GM18951 (cell line): ENCODE results near the gene LPIN1.

ENCODE experiments used
- POLR2A ChIP-seq: IDR thresholded peaks from 4 replicates; pipeline ENCODE4 v1.6.1; 2011; ENCODE audit warnings: mild to moderate bottlenecking; ENCODE audit not compliant: insufficient read length, insufficient read depth; ENCODE audit errors: extremely low read depth
- in situ Hi-C: fragments of 300-500 bp; cut with MboI; formaldehyde crosslinking; loops from one replicate; pipeline ENCODE4 v1.12.0; 2022; ENCODE audit warnings: low sequenced_read_pairs, mixed read lengths, inconsistent platforms; ENCODE audit not compliant: unreplicated experiment

LPIN1 gene

DNA sequence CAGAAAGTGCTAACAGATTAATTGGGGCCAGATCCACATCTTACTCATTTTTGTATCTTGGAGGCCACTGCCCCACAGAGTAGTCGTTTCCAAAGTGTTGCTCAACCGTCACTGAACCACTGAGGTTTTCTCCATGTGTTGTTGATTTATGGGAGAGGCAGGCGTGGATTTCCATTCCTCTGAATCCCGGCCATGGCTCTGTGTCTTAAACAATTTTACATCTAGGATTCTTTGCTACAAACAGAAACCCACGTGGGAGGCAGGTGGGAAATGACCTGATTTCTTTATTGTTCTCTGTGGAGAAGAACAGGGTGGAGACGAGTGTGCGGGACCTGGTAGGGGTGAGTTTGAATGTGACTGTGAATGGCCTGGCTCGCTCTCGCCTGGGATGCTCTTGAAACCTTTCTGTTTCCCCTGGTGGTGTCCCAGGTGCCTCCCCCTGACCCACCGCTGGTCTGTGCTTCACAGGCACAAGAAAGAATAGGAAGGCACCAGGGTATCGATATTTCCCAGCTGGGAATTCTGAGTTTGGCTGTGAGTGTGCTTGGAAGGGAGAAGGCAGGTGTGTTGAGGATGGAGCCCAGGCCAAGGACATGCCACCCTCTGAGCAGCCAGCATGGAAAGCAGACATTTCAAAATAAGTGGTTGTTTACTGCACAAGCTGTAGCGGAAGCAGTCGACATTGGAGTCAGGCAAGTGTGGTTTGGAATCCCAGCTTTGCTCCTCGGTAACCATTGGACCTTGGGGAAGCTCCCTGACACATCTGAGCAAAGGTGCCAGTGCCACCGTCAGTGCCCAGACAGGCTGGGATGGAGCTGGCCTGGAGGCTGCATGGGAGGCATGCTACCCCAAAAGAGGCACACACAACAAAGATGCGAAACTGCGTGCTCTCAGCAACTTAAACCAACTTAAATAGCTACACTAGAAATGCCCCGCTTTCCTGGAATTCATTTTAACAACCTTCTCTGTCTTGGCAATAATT is 50.0 kb downstream of the LPIN1 start:
- in situ Hi-C loops = loop anchor here (25.0 kb wide), 1 partner anchor 309 kb away; no protein-coding TSS in a partner anchor
- no peak for TF ChIP-seq POLR2A

DNA sequence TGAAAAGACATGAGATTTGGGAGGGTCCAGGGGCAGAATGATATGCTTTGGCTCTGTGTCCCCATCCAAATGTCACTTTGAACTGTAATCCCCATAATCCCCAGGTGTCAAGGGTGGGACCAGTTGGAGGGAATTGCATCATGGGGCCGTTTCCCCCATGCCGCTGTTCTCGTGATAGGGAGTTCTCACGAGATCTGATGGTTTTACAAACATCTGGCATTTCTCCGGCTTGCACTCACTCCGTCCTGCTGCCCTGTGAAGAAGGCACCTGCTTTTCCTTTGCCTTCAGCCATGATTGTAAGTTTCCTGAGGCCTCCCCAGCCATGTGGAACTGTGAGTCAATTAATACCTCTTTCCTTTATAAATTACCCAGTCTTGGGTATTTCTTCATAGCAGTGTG is 51.4 kb downstream of the LPIN1 start:
- in situ Hi-C loops = loop anchor here (25.0 kb wide), 1 partner anchor 311 kb away; no protein-coding TSS in a partner anchor
- TF ChIP-seq POLR2A = no peak

DNA sequence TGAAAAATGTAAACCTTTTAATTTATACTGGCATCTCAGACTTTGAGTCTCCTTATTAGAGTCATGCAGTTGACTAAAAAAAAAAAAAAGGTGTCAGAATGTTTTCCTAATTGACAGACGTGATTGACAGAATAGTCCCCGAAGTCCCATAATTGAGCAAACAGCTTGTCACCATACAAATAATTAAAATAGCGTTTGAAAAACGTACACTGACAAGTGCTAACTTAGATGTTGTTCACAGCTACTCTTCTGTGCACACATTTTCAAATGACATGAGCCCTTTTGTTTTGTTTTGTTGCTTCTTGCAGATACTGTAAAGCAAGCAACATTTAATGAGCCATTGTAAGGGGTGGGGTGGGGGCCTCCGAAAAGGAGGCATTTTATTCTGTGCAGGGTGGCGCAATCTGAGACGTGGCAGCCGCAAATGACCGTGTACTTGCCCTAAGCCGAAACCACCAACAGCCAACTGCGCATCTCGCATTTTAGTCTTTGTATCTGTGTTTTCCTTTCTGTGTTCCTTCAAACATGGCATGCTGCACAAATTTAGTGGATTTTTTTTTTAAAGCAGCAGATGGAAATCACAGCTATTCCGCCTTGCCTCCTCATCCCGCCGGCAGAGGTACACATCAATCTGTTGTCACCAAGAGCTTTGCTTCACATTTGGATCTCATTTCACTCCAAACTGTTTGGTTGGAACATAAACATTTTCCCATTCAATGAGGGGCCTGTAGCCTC is 52.4 kb downstream of the LPIN1 start:
- no peak for TF ChIP-seq POLR2A
- in situ Hi-C loops = loop anchor here (25.0 kb wide), 1 partner anchor 312 kb away; no protein-coding TSS in a partner anchor

DNA sequence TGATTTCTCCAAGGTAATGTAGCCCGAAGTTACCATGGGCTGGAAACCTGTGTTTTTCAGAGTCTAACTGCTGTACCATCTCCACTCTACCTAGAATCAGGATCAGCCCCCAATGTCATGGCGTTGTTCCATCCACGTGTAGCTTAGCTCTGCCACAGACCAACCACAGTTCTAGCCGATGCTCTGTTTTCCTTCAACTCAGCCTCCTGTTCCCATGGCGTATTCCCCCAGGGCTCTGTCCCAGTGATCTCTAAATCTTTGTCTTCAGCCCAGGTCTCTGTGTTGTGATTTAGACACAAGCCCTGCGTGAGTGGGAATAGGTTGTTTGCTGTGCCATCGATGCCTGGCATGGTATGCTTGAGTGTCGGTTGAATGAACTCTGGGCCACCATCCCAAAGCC is 53.4 kb downstream of the LPIN1 start:
- no peak for TF ChIP-seq POLR2A
- in situ Hi-C loops = loop anchor here (25.0 kb wide), 1 partner anchor 313 kb away; no protein-coding TSS in a partner anchor

DNA sequence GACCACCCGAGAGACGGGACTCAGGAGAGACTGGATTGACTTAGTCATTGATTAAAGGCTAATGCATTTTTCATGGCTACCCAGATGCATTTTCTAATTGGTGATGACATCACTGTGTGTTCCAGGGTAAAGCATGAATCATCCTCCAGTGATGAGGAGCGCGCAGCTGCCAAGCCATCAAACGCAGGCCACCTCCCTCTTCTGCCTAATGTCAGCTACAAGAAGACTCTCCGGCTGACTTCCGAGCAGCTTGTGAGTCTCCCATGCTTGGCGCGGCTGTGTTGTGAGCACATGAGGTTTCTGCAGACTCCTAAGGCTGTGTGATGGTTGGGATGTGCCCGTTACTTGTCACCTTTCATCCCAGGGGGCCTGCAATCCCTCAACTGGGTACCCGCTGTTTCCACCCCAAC is 56.4 kb downstream of the LPIN1 start:
- no peak for TF ChIP-seq POLR2A
- in situ Hi-C loops = no loop called here

DNA sequence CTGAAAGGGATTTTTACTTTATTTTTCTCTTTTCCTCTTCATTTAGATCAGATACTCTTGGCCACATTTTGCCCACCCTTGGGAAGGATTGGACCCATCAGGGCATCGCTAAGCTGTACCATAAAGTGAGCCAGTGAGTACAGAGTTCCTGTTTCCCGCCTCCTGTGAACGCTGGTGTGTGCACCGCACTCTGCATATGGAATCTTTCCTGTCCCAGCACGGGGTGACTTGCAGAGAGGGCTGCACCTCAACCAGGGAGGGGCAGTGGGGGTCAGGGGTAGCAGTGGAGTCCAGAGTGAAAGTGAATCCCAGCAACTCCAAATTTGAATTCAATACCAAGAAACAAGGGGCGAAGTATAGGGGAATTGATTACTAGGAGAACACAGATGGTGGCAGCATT is 58.6 kb downstream of the LPIN1 start:
- TF ChIP-seq POLR2A = no peak
- in situ Hi-C loops = no loop called here

DNA sequence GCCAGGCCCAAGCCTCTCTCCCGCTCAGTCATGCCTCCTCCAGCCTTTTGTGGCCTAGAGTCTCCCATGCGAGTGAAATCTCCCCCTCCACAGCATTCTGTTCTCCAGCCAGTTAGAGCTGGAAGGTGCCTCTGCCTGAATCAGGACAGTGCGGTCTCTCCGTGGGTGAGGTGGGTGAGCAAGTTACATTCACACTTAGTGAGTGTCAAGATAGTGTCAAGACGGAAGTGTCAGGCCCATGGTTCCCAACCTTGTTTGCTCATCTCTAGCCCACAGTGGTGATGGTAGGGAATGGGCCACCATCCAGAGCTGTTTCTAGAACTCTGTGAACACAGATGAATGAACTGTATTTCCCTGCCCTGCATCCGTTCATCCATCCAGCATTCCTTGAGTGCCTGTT is 59.5 kb downstream of the LPIN1 start:
- in situ Hi-C loops = no loop called here
- no peak for TF ChIP-seq POLR2A

DNA sequence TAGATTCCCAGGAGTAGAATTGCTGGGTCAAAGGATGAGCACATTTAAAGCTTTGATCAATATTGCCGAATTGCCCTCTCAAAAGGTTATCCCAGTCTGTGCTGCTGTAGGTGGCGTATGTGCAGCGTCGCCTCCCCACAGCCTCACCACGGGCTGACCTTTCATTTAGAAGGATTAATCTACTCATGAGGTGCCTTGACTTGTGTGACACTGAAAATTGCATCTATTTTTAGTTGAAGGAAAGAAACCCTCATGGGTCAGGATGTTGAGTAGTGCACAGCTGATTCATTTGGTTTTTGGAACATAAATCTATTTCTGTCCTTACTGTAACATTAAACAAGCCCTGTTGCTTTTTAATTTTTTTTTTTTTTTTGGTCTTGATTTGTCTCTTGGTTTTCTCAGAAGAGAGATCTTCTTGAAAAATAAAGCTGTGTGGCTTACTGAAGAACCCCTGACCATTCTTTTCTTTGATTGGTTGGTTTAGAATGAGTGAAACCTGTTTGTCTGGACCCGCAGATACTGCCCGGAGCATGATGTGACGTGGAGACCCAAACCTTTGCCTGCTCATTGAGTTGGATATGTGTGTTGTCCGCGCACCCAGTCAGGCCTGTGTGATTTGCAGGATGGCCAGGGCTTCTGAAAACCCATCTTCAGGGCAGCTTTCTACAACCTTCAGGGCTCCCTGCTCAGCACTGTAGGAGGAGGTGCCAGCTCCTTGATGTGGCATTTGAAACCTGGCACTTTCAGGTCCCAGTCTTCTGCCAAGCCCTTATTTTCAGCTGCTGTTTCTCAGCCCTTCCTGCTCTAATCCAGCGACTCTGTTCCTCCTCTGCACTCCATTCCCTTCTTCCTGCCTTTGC is 61.0 kb downstream of the LPIN1 start:
- in situ Hi-C loops = no loop called here
- TF ChIP-seq POLR2A = no peak

DNA sequence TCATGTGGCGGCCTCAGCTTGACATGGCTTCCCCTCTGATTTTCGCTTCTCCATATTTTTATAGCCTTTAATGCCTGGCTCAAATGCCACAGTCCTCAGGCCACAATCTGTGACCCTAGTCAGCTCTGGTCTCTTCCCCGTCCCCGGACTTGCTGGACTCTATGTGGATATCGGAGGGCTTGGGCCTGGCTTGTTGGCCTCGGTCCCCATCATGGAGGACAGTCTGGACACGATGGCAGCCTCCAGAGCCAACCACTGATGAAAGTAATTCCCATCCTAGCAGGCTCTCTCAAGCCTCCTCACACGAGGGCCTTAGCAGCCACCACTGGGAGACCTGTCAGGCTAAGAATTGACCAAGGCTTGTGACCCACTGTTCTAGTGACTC is 61.6 kb downstream of the LPIN1 start:
- in situ Hi-C loops = no loop called here
- TF ChIP-seq POLR2A = no peak

DNA sequence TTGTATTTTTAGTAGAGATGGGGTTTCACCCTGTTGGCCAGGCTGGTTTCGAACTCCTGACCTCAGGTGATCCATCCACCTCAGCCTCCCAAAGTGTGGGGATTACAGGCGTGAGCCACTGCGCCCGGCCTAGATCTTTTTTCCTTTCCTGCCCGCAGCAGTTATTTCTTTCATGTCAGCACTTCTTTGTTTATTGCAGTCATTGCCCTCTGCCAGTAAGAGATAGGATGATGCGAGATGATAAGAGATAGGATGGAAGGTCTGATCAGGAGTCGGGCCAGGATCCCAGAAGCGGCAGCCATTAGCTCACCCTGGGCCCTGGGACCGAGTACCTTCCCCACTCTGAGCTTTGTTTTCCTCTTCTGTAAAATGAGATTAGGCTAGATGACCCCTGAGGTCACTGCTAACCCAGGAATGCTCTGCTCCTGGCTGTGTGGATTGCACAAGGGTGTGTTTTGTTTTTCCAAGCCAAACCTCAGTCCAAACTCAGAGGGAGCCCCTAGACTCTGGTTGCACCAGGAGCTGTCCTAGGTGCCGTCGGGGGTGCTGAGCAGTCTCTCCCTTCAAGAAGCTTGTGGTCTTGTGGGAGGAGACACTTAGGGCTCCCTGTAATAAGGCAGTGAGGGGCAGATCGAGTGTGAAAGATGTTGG is 63.3 kb downstream of the LPIN1 start:
- TF ChIP-seq POLR2A = no peak
- in situ Hi-C loops = no loop called here

DNA sequence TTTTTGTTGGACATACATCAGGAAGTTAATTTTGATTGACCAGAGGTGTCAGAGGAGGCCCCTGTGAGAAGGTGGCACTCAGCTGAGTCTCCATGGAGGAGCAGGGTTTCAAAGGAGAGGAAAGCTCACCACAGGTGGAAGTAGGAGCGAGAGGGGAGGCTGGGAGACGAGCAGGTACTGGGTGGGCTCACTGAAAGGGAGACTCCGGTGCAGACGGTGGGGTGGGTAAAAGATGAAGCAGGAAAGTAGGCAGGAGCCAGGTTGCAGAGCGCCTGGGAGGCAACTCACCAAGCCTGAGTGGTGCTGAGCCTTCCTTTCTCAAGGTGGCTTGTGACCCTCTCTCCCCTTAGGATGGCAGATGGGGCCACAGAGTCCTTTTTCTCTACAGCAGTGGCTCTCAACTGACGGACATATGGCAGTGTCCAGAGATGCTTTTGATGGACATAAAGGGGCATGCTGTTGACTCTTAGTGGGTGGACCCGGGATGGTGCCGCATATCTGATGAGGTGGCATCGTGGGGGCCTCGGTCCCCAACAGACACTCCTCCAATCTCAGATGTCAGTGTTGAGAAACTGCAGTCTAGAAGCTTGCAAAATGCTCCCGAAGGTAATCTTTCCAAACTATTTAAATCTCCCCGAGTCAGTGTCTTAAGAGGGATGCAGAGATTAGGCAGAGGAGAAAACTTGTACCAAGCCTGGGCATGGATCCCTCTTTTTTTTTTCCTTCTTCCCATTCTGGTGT is 64.0 kb downstream of the LPIN1 start:
- in situ Hi-C loops = no loop called here
- no peak for TF ChIP-seq POLR2A
